GM12878 (cell line): ENCODE measurements around the gene MARK4. TPM values are rescaled to one million over a fixed set of nuclear protein-coding genes. Genes with fewer than 3 reads are reported as not detected.

ENCODE experiments used
- ATAC-seq: fragments of 200-7000 bp; cut with Tn5 transposase; 3 replicates; pipeline ENCODE4 v1.9.1; 2020; ENCODE audit warnings: mild to moderate bottlenecking, moderate library complexity
- BruUV-seq: library from RNA; stranded (reverse); fragments of 400-500 nt; replicated peaks from 2 replicates; lab custom pipeline; 2021; lab: Mats Ljungman, UMichigan
- CTCF ChIA-PET: fragments of 300-600 bp; sonication (Branson Sonifier 250); formaldehyde crosslinking; extraction: SDS; loops from one replicate; lab custom pipeline; 2021; ENCODE audit warnings: inconsistent platforms; lab: Yijun Ruan, JAX
- POLR2A ChIA-PET: fragments of 350-600 bp; formaldehyde crosslinking; extraction: SDS; loops from one replicate; lab custom pipeline; 2021; ENCODE audit warnings: inconsistent platforms; lab: Charles Lee
- RAD21 ChIA-PET: fragments of 300-600 bp; sonication (Branson Sonifier 250); formaldehyde crosslinking; loops from one replicate; lab custom pipeline; 2023; ENCODE audit warnings: antibody characterized with exemption; ENCODE audit not compliant: unreplicated experiment; lab: Charles Lee
- SMC1A ChIA-PET: fragments of 300-600 bp; sonication (Branson Sonifier 250); formaldehyde crosslinking; loops from one replicate; lab custom pipeline; 2023; ENCODE audit not compliant: unreplicated experiment, uncharacterized antibody; lab: Charles Lee
- DNase-seq: peaks from one replicate; pipeline ENCODE4 v3.0.0-alpha.2; 2011; ENCODE audit warnings: low read depth, low spot score
- FAIRE-seq: peaks from 3 replicates; lab custom pipeline; 2011; peaks lifted over from hg19 to GRCh38; lab: Jason Lieb, UNC
- H2AFZ ChIP-seq: 2 replicates; pipeline ENCODE4 v1.6.0; 2011; ENCODE audit warnings: low read depth, low read length, control low read depth; ENCODE audit not compliant: control insufficient read depth
- H3K27ac ChIP-seq: 2 replicates; pipeline ENCODE4 v1.5.1; 2011; ENCODE audit warnings: control low read depth; ENCODE audit not compliant: control insufficient read depth, insufficient read depth
- H3K27me3 ChIP-seq, 2 experiments: replicated peaks in 1 of 2; 2 replicates each; pipeline versions ENCODE4 v1.6.0 to v1.6.1; 2011; ENCODE audit warnings: low read length in 1 of 2; ENCODE audit not compliant: control insufficient read depth in 2 of 2, insufficient read depth in 2 of 2
- H3K36me3 ChIP-seq, 2 experiments: 2 replicates each; pipeline ENCODE4 v1.5.1; 2011; ENCODE audit warnings: low read length in 1 of 2; ENCODE audit not compliant: control insufficient read depth in 2 of 2, insufficient read depth in 2 of 2
- H3K4me1 ChIP-seq: 2 replicates; pipeline ENCODE4 v1.6.1; 2011; ENCODE audit warnings: mild to moderate bottlenecking, low read length, moderate library complexity, mixed read lengths; ENCODE audit not compliant: control insufficient read depth, insufficient read depth
- H3K4me2 ChIP-seq: 2 replicates; pipeline ENCODE4 v1.6.0; 2011; ENCODE audit warnings: control low read depth; ENCODE audit not compliant: control insufficient read depth, insufficient read depth
- H3K4me3 ChIP-seq: fragments of 200-600 bp; sonication (generic); 2 replicates; pipeline ENCODE4 v1.5.1; 2016
- H3K79me2 ChIP-seq: 2 replicates; pipeline ENCODE4 v1.6.0; 2011; ENCODE audit warnings: low read length; ENCODE audit not compliant: control insufficient read depth, insufficient read depth
- H3K9ac ChIP-seq: 2 replicates; pipeline ENCODE4 v1.8.0; 2011; ENCODE audit warnings: low read length, control low read depth, mixed read lengths; ENCODE audit not compliant: control insufficient read depth, insufficient read depth
- H3K9me3 ChIP-seq: replicated peaks from 3 replicates; pipeline ENCODE4 v1.5.1; 2011; ENCODE audit warnings: mild to moderate bottlenecking, low read length; ENCODE audit not compliant: control insufficient read depth, insufficient read depth
- H4K20me1 ChIP-seq: 2 replicates; pipeline ENCODE4 v1.6.0; 2011; ENCODE audit not compliant: control insufficient read depth, insufficient read depth
- CHD1 ChIP-seq: IDR thresholded peaks from 2 replicates; pipeline ENCODE4 v1.6.1; 2012; ENCODE audit warnings: low read depth, low read length, improper control_type of control experiment
- CHD2 ChIP-seq: IDR thresholded peaks from 2 replicates; pipeline ENCODE4 v1.6.1; 2011; ENCODE audit warnings: low read depth, low read length, improper control_type of control experiment, borderline replicate concordance
- CHD4 ChIP-seq: fragments of 200-600 bp; sonication (generic); IDR thresholded peaks from 2 replicates; pipeline ENCODE4 v1.6.1; 2016; ENCODE audit warnings: mild to moderate bottlenecking
- CUX1 ChIP-seq: IDR thresholded peaks from 2 replicates; pipeline ENCODE4 v1.6.1; 2012; ENCODE audit warnings: improper control_type of control experiment, low read depth, low read length; ENCODE audit not compliant: insufficient replicate concordance
- HDGF ChIP-seq: fragments of 450-650 bp; IDR thresholded peaks from 2 replicates; pipeline ENCODE4 v1.6.1; 2016; ENCODE audit warnings: antibody characterized with exemption
- MTA2 ChIP-seq: fragments of 450-650 bp; IDR thresholded peaks from 2 replicates; pipeline ENCODE4 v1.6.1; 2016; ENCODE audit warnings: low read depth, mild to moderate bottlenecking, moderate library complexity
- PML ChIP-seq: IDR thresholded peaks from 2 replicates; pipeline ENCODE4 v1.6.1; 2012; ENCODE audit warnings: low read length, inconsistent platforms
- STAT1 ChIP-seq: fragments of 450-650 bp; conservative IDR thresholded peaks from 2 replicates; pipeline ENCODE4 v1.6.1; 2014; ENCODE audit warnings: antibody characterized with exemption, mild to moderate bottlenecking
- TCF3 ChIP-seq: IDR thresholded peaks from 2 replicates; pipeline ENCODE4 v1.6.1; 2012; ENCODE audit warnings: low read depth, mild to moderate bottlenecking, low read length, borderline replicate concordance; ENCODE audit not compliant: insufficient read depth
- ZBTB11 ChIP-seq: fragments of 450-650 bp; formaldehyde crosslinking; IDR thresholded peaks from 2 replicates; pipeline ENCODE4 v1.5.0; 2022; ENCODE audit warnings: mild to moderate bottlenecking, missing genetic modification characterization
- ZNF24 ChIP-seq: fragments of 450-650 bp; IDR thresholded peaks from 2 replicates; pipeline ENCODE4 v1.6.1; 2017; ENCODE audit warnings: antibody characterized with exemption, mild to moderate bottlenecking
- WGBS: methylation state at CpG from one replicate; pipeline ENCODE4 v1.1.6; 2016; ENCODE audit warnings: low lambda C conversion rate; ENCODE audit not compliant: insufficient replicate concordance, insufficient coverage; ENCODE audit errors: missing lambda C conversion rate; 5-methylcytosine and 5-hydroxymethylcytosine counted together
- in situ Hi-C: fragments of 300-500 bp; cut with MboI; formaldehyde crosslinking; loops from 9 replicates; pipeline ENCODE4 v1.14.3; 2018; ENCODE audit warnings: mixed read lengths
- intact Hi-C: fragments of 100-400 bp; cut with micrococcal nuclease; formaldehyde crosslinking; loops from one replicate; pipeline ENCODE4 v1.14.2; 2022; ENCODE audit not compliant: unreplicated experiment
- polyA plus RNA-seq, 11 experiments: library from polyadenylated mRNA; depleted of rRNA in 4 of 11; unstranded in 6 of 11; stranded (reverse) in 5 of 11; fragments of >200 nt; fragmentation: Nextera tagmentation in 4 of 11; fragmentation: Illumina TruSeq in 1 of 11; extraction: Ambion mirVana in 4 of 11; extraction: Trizol in 1 of 11; gene quantifications; 1 replicate in 1 of 11; 2 replicates in 10 of 11; pipeline versions ENCODE4 v1.2.1 to v1.2.3, GENCODE V29; 2011 to 2016; ENCODE audit warnings: inconsistent platforms in 2 of 11, missing spikeins in 2 of 11, low read depth in 1 of 11
- total RNA-seq, 4 experiments: library from RNA; depleted of rRNA in 3 of 4; stranded (reverse); fragments of >200 nt in 3 of 4; fragmentation: Illumina TruSeq in 1 of 4; extraction: Trizol in 1 of 4; gene quantifications; 2 replicates each; pipeline versions ENCODE4 v1.2.1 to v1.2.3, GENCODE V29; 2013 to 2021

The MARK4 gene
- total and polyA plus RNA-seq, 10 of the 15 experiments (the other 5 are each of a cell fraction or from before 2014, with no cell fraction given) = 0.66 to 24.3 (median 5.1) TPM

GRCh38 chr19:45234089-45234869 is 16.8 kb upstream of the MARK4 start:
- Histone ChIP-seq H2AFZ (no peak overlapping the region), H3K27me3 (no peaks in the 10 kb centered on the region), H3K36me3 (no peaks in the 10 kb centered on the region), H3K4me1 (no peaks in the 10 kb centered on the region), H3K27ac (no peak overlapping the region), H3K9me3 (no peaks in the 10 kb centered on the region), H3K9ac (no peak overlapping the region), H3K79me2 (no peaks in the 10 kb centered on the region), H3K4me2 (no peak overlapping the region), H4K20me1 (no peaks in the 10 kb centered on the region), H3K4me3 (no peak overlapping the region)
- ATAC-seq = no peak
- no peak for FAIRE-seq
- CTCF ChIA-PET = no interaction called here
- RAD21 ChIA-PET = no interaction called here
- TF ChIP-seq TCF3 = no peak
- no peak for TF ChIP-seq PML
- no peak for TF ChIP-seq STAT1
- TF ChIP-seq HDGF = no peak
- no peak for TF ChIP-seq ZNF24
- no peak for TF ChIP-seq MTA2
- no peak for TF ChIP-seq CHD2
- no peak for TF ChIP-seq CHD4
- no peak for TF ChIP-seq CHD1
- TF ChIP-seq CUX1 = no peak
- no peak for TF ChIP-seq ZBTB11 (CRISPR knock-in tag)
- 76% methylated on average over 34 of the region's 93 CpGs for WGBS
- POLR2A ChIA-PET = no interaction called here
- intact Hi-C loops (no loop called here), in situ Hi-C loops (no loop called here)
- DNase-seq = no peak
- SMC1A ChIA-PET = no interaction called here
- no TSS peak for BruUV-seq
